Neuronal stem cell (in vitro differentiated cells): Measurements from ENCODE around the gene DMD.

ENCODE experiments used
- DNase-seq: peaks from one replicate; pipeline ENCODE4 v3.0.0-alpha.2; 2013; ENCODE audit warnings: low spot score
- H2AFZ ChIP-seq: one replicate; pipeline ENCODE4 v1.6.1; 2013; ENCODE audit warnings: mild to moderate bottlenecking, low read length, inconsistent platforms
- H2AK5ac ChIP-seq: 2 replicates; pipeline ENCODE4 v1.6.1; 2013; ENCODE audit warnings: low read depth, mild to moderate bottlenecking, inconsistent platforms, low read length, moderate library complexity, mixed read lengths
- H2BK120ac ChIP-seq: 2 replicates; pipeline ENCODE4 v1.6.1; 2013; ENCODE audit warnings: low read depth, mild to moderate bottlenecking, inconsistent platforms, low read length, moderate library complexity, mixed read lengths
- H2BK12ac ChIP-seq: one replicate; pipeline ENCODE4 v1.6.1; 2013; ENCODE audit warnings: low read length, inconsistent platforms
- H2BK15ac ChIP-seq: 2 replicates; pipeline ENCODE4 v1.6.1; 2013; ENCODE audit warnings: mild to moderate bottlenecking, low read length, inconsistent platforms, mixed read lengths
- H2BK5ac ChIP-seq: one replicate; pipeline ENCODE4 v1.6.1; 2013; ENCODE audit warnings: inconsistent platforms, mild to moderate bottlenecking, low read length, moderate library complexity
- H3K14ac ChIP-seq: one replicate; pipeline ENCODE4 v1.6.1; 2013; ENCODE audit warnings: low read length, inconsistent platforms
- H3K18ac ChIP-seq: 2 replicates; pipeline ENCODE4 v1.6.1; 2013; ENCODE audit warnings: low read length, inconsistent platforms
- H3K23ac ChIP-seq: 2 replicates; pipeline ENCODE4 v1.6.1; 2013; ENCODE audit warnings: low read depth, mild to moderate bottlenecking, mixed read lengths, low read length, inconsistent platforms; ENCODE audit not compliant: poor library complexity
- H3K27ac ChIP-seq: replicated peaks from 3 replicates; pipeline ENCODE4 v1.5.1; 2013; ENCODE audit warnings: low read length, inconsistent platforms
- H3K27me3 ChIP-seq, 3 experiments: 2 replicates each; pipeline ENCODE4 v1.6.1; 2013; ENCODE audit warnings: low read length in 3 of 3, mild to moderate bottlenecking in 2 of 3, inconsistent platforms in 1 of 3, low read depth in 1 of 3, mixed read lengths in 1 of 3, moderate library complexity in 1 of 3; ENCODE audit not compliant: control insufficient read depth in 3 of 3, insufficient read depth in 3 of 3
- H3K36me3 ChIP-seq, 2 donors: replicated peaks in 1 of 2; 2 replicates each; pipeline ENCODE4 v1.6.1; 2013; ENCODE audit warnings: low read length in 2 of 2; ENCODE audit not compliant: control insufficient read depth in 2 of 2, insufficient read depth in 2 of 2
- H3K4ac ChIP-seq: 2 replicates; pipeline ENCODE4 v1.6.1; 2013; ENCODE audit warnings: inconsistent platforms, mild to moderate bottlenecking, low read length, moderate library complexity
- H3K4me1 ChIP-seq, 2 donors: 1 replicate in 1 of 2; 2 replicates in 1 of 2; pipeline ENCODE4 v1.6.1; 2013; ENCODE audit warnings: low read length in 2 of 2, low read depth in 1 of 2; ENCODE audit not compliant: control insufficient read depth in 2 of 2, insufficient read depth in 1 of 2
- H3K4me2 ChIP-seq: one replicate; pipeline ENCODE4 v1.6.1; 2013; ENCODE audit warnings: mild to moderate bottlenecking, low read length, inconsistent platforms; ENCODE audit not compliant: insufficient read depth, poor library complexity, severe bottlenecking
- H3K4me3 ChIP-seq, 2 donors: 2 replicates each; pipeline ENCODE4 v1.5.1; 2013; ENCODE audit warnings: low read length in 2 of 2, mild to moderate bottlenecking in 2 of 2, inconsistent platforms in 1 of 2, moderate library complexity in 1 of 2
- H3K79me1 ChIP-seq: one replicate; pipeline ENCODE4 v1.6.1; 2013; ENCODE audit warnings: low read depth, mild to moderate bottlenecking, inconsistent platforms, low read length, moderate library complexity
- H3K9ac ChIP-seq: one replicate; pipeline ENCODE4 v1.6.1; 2013; ENCODE audit warnings: mild to moderate bottlenecking, low read depth, low read length, inconsistent platforms; ENCODE audit not compliant: poor library complexity
- H3K9me3 ChIP-seq, 2 donors: replicated peaks in 1 of 2; 2 replicates each; pipeline versions ENCODE3 to v1.6.1; 2013; ENCODE audit warnings: low read length in 2 of 2, mild to moderate bottlenecking in 2 of 2, inconsistent platforms in 1 of 2, low read depth in 1 of 2, mixed read lengths in 1 of 2, moderate library complexity in 1 of 2; ENCODE audit not compliant: control insufficient read depth in 2 of 2, insufficient read depth in 1 of 2
- H4K8ac ChIP-seq: one replicate; pipeline ENCODE4 v1.6.1; 2013; ENCODE audit warnings: low read depth, mild to moderate bottlenecking, inconsistent platforms, low read length, moderate library complexity
- H4K91ac ChIP-seq: one replicate; pipeline ENCODE4 v1.6.1; 2013; ENCODE audit warnings: low read length, low read depth, mild to moderate bottlenecking, inconsistent platforms; ENCODE audit not compliant: poor library complexity
- WGBS, 2 donors: extraction: QIAGEN DNeasy Blood & Tissue Kit; methylation state at CpG; one replicate each; pipeline ENCODE4 v1.1.7; 2013; ENCODE audit warnings: missing lambda C conversion rate in 2 of 2, mixed read lengths in 1 of 2; ENCODE audit not compliant: insufficient read length in 2 of 2, insufficient replicate concordance in 1 of 2; ENCODE audit errors: extremely low coverage in 2 of 2; 5-methylcytosine and 5-hydroxymethylcytosine counted together

Gene DMD

GRCh38 chrX:31705816-31706215 lies 1505.5 kb downstream of the DMD start:
- no peaks in the 10 kb centered on the region for H3K9me3 ChIP-seq

GRCh38 chrX:31704938-31705337 lies 1506.4 kb downstream of the DMD start:
- Histone ChIP-seq H3K4me1 (no peaks in the 10 kb centered on the region), H2BK12ac (no peak overlapping the region), H3K9ac (no peak overlapping the region), H3K9me3 (no peaks in the 10 kb centered on the region), H2BK120ac (no peak overlapping the region), H3K23ac (no peak overlapping the region), H3K4ac (no peak overlapping the region), H2AK5ac (no peak overlapping the region), H2AFZ (no peak overlapping the region), H3K14ac (no peak overlapping the region), H3K4me2 (no peak overlapping the region), H3K4me3 (no peak overlapping the region), H3K36me3 (no peaks in the 10 kb centered on the region), H2BK15ac (no peak overlapping the region), H4K91ac (no peak overlapping the region), H3K79me1 (no peaks in the 10 kb centered on the region), H3K27ac (no peak overlapping the region), H2BK5ac (no peak overlapping the region), H3K18ac (no peak overlapping the region), H3K27me3 (no peaks in the 10 kb centered on the region), H4K8ac (no peak overlapping the region)
- WGBS, 2 donors, result no CpG with 5 or more reads among the region's 2 CpGs
- DNase-seq, result no peak

More at GRCh38 chrX:31705816-31706215, 1505.5 kb downstream of the DMD start:
- H4K8ac ChIP-seq, result no peak overlapping the region
- no peak overlapping the region for H2BK12ac ChIP-seq
- no peaks in the 10 kb centered on the region for H3K27me3 ChIP-seq
- H2BK5ac ChIP-seq, result no peak overlapping the region
- no peak overlapping the region for H3K23ac ChIP-seq
- no peak overlapping the region for H3K18ac ChIP-seq
- no peak overlapping the region for H3K4me3 ChIP-seq
- no peak overlapping the region for H2AFZ ChIP-seq
- no peak overlapping the region for H3K14ac ChIP-seq
- H2AK5ac ChIP-seq, result no peak overlapping the region
- no peaks in the 10 kb centered on the region for H3K4me1 ChIP-seq
- no peak overlapping the region for H3K27ac ChIP-seq
- no peak overlapping the region for H3K4ac ChIP-seq
- no peak overlapping the region for H2BK120ac ChIP-seq
- no peaks in the 10 kb centered on the region for H3K79me1 ChIP-seq
- no peak overlapping the region for H3K4me2 ChIP-seq
- H3K9ac ChIP-seq, result no peak overlapping the region
- H3K36me3 ChIP-seq, result no peaks in the 10 kb centered on the region
- no CpG with 5 or more reads among the region's 1 CpG for WGBS, 2 donors
- H2BK15ac ChIP-seq, result no peak overlapping the region
- DNase-seq, result no peak
- H4K91ac ChIP-seq, result no peak overlapping the region

GRCh38 chrX:31702222-31702621 lies 1509.1 kb downstream of the DMD start:
- Histone ChIP-seq H3K36me3 (no peaks in the 10 kb centered on the region), H2AFZ (no peak overlapping the region), H3K79me1 (no peaks in the 10 kb centered on the region), H3K9ac (no peak overlapping the region), H3K4me1 (no peaks in the 10 kb centered on the region), H3K4me2 (no peak overlapping the region), H2BK5ac (no peak overlapping the region), H3K18ac (no peak overlapping the region), H3K23ac (no peak overlapping the region), H2BK120ac (no peak overlapping the region), H3K27me3 (no peaks in the 10 kb centered on the region), H4K8ac (no peak overlapping the region), H4K91ac (no peak overlapping the region), H2AK5ac (no peak overlapping the region), H3K4me3 (no peak overlapping the region), H3K27ac (no peak overlapping the region), H3K9me3 (no peaks in the 10 kb centered on the region), H2BK15ac (no peak overlapping the region), H3K14ac (no peak overlapping the region), H2BK12ac (no peak overlapping the region), H3K4ac (no peak overlapping the region)
- no peak for DNase-seq
- WGBS, 2 donors, result no CpG with 5 or more reads among the region's 2 CpGs

GRCh38 chrX:31697294-31697916 lies 1513.9 kb downstream of the DMD start:
- Histone ChIP-seq H3K23ac (no peak overlapping the region), H3K4ac (no peak overlapping the region), H3K4me2 (no peak overlapping the region), H3K18ac (no peak overlapping the region), H3K14ac (no peak overlapping the region), H2AFZ (no peak overlapping the region), H3K79me1 (no peaks in the 10 kb centered on the region), H4K91ac (no peak overlapping the region), H3K4me1 (no peaks in the 10 kb centered on the region), H3K4me3 (no peak overlapping the region), H2BK120ac (no peak overlapping the region), H3K9me3 (no peaks in the 10 kb centered on the region), H4K8ac (no peak overlapping the region), H3K27me3 (no peaks in the 10 kb centered on the region), H3K27ac (no peak overlapping the region), H3K36me3 (no peaks in the 10 kb centered on the region), H2AK5ac (no peak overlapping the region), H2BK12ac (no peak overlapping the region), H2BK5ac (no peak overlapping the region), H2BK15ac (no peak overlapping the region), H3K9ac (no peak overlapping the region)
- DNase-seq, result no peak
- no CpG with 5 or more reads among the region's 7 CpGs for WGBS, 2 donors
